Right renal pelvis (tissue), 4 donors: ENCODE data around the gene PRDM1. TPM values are rescaled to one million over a fixed set of nuclear protein-coding genes. Genes with fewer than 3 reads are reported as not detected.
"Not testable (repeated sequence)": the region's sequence is repeated elsewhere in the genome, so short reads cannot be mapped to it uniquely, and the experiment has no call there.

Experiments
- DNase-seq, 4 donors: peaks; one replicate each; pipeline ENCODE4 v3.0.0-alpha.2; 2013; ENCODE audit warnings: low read depth in 4 of 4, low spot score in 3 of 4, missing footprints in 1 of 4
- polyA plus RNA-seq, 4 donors: library from polyadenylated mRNA; unstranded; fragments of 120-200 nt; gene quantifications; one replicate each; pipeline ENCODE4 v1.2.1, GENCODE V29; 2013; ENCODE audit not compliant: insufficient read length in 4 of 4

The PRDM1 gene
- polyA plus RNA-seq, 4 donors: 2.3 to 3.9 (median 3.5) TPM

GRCh38 chr6:106134906-106135634, 48.9 kb downstream of the PRDM1 start:
- DNase-seq: no peak

DNA sequence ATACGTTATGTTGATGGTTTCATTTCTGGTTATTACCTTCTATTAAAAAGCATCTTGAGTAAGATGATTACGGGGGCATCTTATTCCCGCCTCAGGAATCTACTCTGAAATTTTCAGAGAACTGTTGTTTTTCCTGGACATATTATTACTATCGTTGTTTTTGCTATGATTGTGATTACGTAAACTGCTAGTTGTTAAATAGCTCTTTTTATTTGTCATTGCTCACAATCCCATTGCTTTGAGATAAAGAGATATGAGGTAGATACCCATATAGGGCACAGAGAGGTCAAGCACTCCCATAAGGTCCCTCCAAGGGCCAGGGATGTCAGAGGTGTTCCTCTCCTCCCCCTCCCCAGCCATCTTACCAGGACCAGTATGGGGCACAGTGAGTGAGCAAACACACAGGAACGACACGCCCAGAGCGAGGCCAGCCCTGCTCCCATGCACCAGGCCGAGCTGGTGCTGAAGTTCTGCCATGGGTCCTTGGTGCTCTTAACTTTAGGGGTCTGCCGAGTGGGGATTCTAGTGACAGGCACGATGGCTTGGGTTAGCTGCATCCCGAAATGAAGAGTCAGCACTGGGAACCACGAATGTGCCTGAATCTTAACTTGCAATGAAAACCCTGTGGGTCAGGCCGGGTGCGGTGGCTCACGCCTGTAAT, 49.9 kb downstream of the PRDM1 start:
- no peak for DNase-seq

DNA sequence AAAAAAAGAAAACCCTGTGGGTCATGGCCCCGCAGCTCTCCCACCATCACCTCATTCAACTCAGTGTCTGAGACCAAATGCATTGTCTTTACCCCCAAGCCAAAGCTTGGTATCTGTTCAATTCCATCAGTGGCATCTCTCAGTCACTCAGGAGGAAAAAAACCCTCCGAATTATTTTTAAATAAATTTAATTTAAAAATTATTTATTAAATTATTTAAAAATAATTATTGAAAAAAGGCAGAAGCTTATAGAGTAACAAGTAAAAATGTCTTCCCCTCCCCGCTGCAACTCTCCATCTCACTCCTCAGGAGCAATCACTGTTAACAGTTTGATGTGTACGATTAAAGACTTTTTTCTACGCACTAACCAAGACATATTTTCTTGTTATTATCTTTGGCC, 50.7 kb downstream of the PRDM1 start:
- no peak for DNase-seq

- no peak for DNase-seq
These were observed 52.0 kb downstream of the PRDM1 start for GRCh38 chr6:106138151-106138550.

DNA sequence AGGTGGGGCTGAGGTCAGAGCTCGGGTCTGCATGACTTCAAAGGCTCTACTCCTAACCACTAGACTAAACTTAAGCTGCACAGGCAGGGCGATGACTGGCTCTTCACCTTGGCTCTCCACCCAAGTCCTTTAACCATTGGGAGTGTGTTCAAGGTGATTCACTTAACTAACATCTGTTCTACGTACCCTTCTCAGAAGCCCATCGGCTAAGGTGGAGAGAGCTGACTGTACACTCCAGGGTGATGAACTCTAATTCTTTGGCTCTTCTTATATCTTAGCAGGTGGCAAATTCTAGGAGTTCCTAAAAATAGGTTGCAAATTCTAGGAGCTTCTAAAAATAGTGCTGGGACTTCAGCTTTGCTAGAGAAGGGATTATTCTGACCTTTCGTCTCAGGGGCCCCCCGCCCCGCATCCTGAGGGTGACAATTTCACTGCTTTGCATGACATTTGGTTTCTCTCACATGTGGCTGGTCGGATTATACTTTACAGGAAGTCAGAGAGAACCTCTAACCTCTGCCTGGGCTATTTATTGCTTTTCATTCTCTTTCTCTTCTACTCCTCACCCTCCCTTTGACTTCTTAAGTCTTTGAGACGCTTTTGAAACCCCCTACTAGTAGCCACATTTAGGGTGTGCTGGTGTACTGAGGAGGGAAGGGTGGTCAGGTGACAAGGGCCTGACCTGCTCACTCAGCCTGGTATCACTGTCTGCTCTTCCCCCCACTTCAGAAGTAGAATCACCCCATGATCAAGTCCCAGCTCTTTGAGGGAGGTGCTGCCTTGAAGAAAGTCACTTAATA, 55.5 kb downstream of the PRDM1 start:
- no peak for DNase-seq

GRCh38 chr6:106142876-106143431, 56.8 kb downstream of the PRDM1 start:
- no peak for DNase-seq

DNA sequence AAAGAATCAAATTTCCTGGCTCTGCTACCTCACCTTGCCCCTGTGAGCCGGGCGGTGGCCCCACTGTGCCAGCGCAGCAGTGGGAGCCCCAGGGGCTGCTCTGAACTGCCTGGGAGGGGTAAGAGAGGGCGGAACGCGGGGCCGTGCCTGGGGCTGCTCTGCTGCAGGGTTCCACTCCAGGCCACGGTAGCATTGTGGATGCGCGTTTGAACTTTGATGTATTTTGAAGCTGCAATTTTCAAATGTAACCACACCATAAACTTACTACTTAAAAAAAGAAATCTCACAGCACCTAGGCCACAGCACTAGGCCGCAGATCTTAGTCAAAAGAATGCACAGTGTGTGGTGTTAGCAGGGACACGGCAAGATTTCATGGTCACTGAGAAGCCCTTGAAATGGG, 57.5 kb downstream of the PRDM1 start:
- DNase-seq: no peak

- DNase-seq: no peak
These were observed 59.0 kb downstream of the PRDM1 start for GRCh38 chr6:106145144-106145543.

DNA sequence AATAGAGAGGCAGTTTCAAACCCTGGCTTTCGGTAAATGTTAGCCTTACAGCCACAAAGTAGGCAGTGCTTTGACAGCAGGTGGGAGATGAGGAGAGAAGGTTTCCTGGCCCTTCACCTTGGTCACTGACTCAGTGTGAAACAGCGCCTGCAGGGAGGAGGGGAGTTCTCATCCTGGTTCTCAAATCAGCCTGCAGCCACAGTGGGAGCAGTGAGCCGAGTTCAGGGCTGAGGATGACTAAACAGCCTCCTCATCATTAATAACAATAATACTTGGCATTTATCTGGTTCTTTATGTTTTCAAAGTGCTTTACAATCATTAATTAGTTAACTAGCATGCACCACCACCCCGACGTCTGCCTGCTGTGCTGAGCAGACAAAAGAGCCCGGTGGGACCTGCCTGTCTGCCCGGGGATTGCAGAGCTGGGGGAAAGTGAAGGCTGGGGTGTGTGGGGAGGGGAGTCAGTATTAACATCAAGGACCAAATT, 59.6 kb downstream of the PRDM1 start:
- no peak for DNase-seq

DNA sequence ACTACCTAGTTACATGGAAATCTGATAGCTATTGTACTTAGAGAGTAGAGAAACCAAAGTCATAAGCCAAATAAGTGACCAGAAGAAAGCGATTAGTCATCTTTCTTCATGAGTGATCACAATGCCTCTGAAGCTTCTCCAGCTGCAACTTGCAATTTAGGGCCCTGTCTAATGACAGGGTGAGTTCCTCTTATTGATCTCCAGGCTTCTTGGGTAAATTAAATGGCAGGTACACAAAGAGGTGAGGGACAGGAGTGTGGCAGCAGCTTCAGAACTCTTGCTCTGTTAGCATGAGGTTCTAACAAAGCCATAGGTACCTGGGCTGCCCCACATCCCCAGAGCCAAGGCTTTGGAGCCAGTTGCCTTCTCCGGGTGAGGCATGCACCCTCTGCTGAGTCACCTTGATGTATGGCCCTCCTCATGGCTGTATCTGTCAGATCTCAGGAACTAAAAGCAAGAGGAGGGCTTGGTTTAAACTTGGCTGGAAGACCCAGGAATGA, 60.8 kb downstream of the PRDM1 start:
- DNase-seq: no peak

- DNase-seq: no peak
These were observed 61.3 kb downstream of the PRDM1 start for GRCh38 chr6:106147476-106147875.

DNA sequence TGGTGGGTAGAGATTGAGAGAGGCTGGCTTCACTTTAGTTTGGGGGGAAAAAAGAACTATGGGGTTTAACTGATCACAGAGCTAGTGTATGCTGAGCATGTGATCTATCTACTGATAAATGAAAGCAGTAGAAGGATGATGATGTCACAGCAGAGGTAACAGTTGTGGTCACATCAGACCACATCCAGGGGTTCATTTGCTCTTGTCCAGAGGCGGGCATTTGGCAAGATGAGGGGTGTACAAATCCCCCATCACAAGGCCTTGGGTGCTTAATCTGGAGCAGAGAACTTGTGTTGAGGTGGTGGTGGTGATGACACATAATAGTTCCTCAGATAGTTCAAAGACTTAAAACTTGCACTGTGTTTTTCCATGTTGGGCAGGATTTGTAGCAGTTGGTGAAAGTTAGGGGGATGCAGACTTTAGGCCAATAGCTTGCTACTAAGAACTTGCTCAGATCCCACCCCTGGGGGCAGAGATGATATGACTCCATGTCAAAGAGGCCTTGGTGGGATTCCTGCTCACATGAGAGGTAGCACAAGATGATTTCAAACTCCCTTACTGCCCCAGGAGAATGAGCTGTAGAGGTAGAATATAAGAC, 63.4 kb downstream of the PRDM1 start:
- no peak for DNase-seq

GRCh38 chr6:106152476-106152875, 66.3 kb downstream of the PRDM1 start:
- DNase-seq: not testable (repeated sequence)

GRCh38 chr6:106152952-106153351, 66.8 kb downstream of the PRDM1 start:
- no peak for DNase-seq

- DNase-seq: no peak
These were observed 68.2 kb downstream of the PRDM1 start for GRCh38 chr6:106154326-106154725.

GRCh38 chr6:106155219-106155830, 69.2 kb downstream of the PRDM1 start:
- no peak for DNase-seq

- DNase-seq: no peak
These were observed 70.3 kb downstream of the PRDM1 start for GRCh38 chr6:106156413-106156812.

- DNase-seq: peak in 1 of 4 donors; percentile 12
These were observed 70.7 kb downstream of the PRDM1 start for GRCh38 chr6:106156863-106157262.

DNA sequence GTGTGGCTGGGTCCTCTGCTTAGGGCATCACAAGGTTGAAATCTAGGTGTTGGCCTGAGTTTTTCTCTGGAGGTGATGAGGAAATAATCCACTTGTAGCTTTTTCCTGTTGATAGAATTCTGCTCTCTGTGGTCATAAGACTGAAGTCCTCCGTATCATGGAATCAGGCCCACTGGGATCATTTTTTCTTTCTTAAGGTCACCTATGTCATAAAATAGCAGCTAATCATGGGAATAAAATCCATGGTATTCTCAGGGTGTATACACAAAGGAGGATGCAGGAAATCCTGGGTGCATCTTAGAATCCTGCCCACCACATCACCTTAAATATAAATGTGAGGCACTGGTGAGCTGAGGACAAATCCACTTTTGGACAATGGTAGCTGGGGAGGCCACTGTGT, 72.7 kb downstream of the PRDM1 start:
- no peak for DNase-seq
